GM12878 (cell line): ENCODE data around the gene SPATA19. TPM values are rescaled to one million over a fixed set of nuclear protein-coding genes. Genes with fewer than 3 reads are reported as not detected.

Experiments used
- ATAC-seq: fragments of 200-7000 bp; cut with Tn5 transposase; 3 replicates; pipeline ENCODE4 v1.9.1; 2020; ENCODE audit warnings: mild to moderate bottlenecking, moderate library complexity
- BruUV-seq: library from RNA; stranded (reverse); fragments of 400-500 nt; replicated peaks from 2 replicates; lab custom pipeline; 2021; lab: Mats Ljungman, UMichigan
- CTCF ChIA-PET: fragments of 300-600 bp; sonication (Branson Sonifier 250); formaldehyde crosslinking; extraction: SDS; loops from one replicate; lab custom pipeline; 2021; ENCODE audit warnings: inconsistent platforms; lab: Yijun Ruan, JAX
- POLR2A ChIA-PET: fragments of 350-600 bp; formaldehyde crosslinking; extraction: SDS; loops from one replicate; lab custom pipeline; 2021; ENCODE audit warnings: inconsistent platforms; lab: Charles Lee
- RAD21 ChIA-PET: fragments of 300-600 bp; sonication (Branson Sonifier 250); formaldehyde crosslinking; loops from one replicate; lab custom pipeline; 2023; ENCODE audit warnings: antibody characterized with exemption; ENCODE audit not compliant: unreplicated experiment; lab: Charles Lee
- SMC1A ChIA-PET: fragments of 300-600 bp; sonication (Branson Sonifier 250); formaldehyde crosslinking; loops from one replicate; lab custom pipeline; 2023; ENCODE audit not compliant: unreplicated experiment, uncharacterized antibody; lab: Charles Lee
- DNase-seq: peaks from one replicate; pipeline ENCODE4 v3.0.0-alpha.2; 2011; ENCODE audit warnings: low read depth, low spot score
- FAIRE-seq: peaks from 3 replicates; lab custom pipeline; 2011; peaks lifted over from hg19 to GRCh38; lab: Jason Lieb, UNC
- H2AFZ ChIP-seq: 2 replicates; pipeline ENCODE4 v1.6.0; 2011; ENCODE audit warnings: low read depth, low read length, control low read depth; ENCODE audit not compliant: control insufficient read depth
- H3K27ac ChIP-seq: 2 replicates; pipeline ENCODE4 v1.5.1; 2011; ENCODE audit warnings: control low read depth; ENCODE audit not compliant: control insufficient read depth, insufficient read depth
- H3K27me3 ChIP-seq, 2 experiments: replicated peaks in 1 of 2; 2 replicates each; pipeline versions ENCODE4 v1.6.0 to v1.6.1; 2011; ENCODE audit warnings: low read length in 1 of 2; ENCODE audit not compliant: control insufficient read depth in 2 of 2, insufficient read depth in 2 of 2
- H3K36me3 ChIP-seq, 2 experiments: 2 replicates each; pipeline ENCODE4 v1.5.1; 2011; ENCODE audit warnings: low read length in 1 of 2; ENCODE audit not compliant: control insufficient read depth in 2 of 2, insufficient read depth in 2 of 2
- H3K4me1 ChIP-seq: 2 replicates; pipeline ENCODE4 v1.6.1; 2011; ENCODE audit warnings: mild to moderate bottlenecking, low read length, moderate library complexity, mixed read lengths; ENCODE audit not compliant: control insufficient read depth, insufficient read depth
- H3K4me2 ChIP-seq: 2 replicates; pipeline ENCODE4 v1.6.0; 2011; ENCODE audit warnings: control low read depth; ENCODE audit not compliant: control insufficient read depth, insufficient read depth
- H3K4me3 ChIP-seq: fragments of 200-600 bp; sonication (generic); 2 replicates; pipeline ENCODE4 v1.5.1; 2016
- H3K79me2 ChIP-seq: 2 replicates; pipeline ENCODE4 v1.6.0; 2011; ENCODE audit warnings: low read length; ENCODE audit not compliant: control insufficient read depth, insufficient read depth
- H3K9ac ChIP-seq: 2 replicates; pipeline ENCODE4 v1.8.0; 2011; ENCODE audit warnings: low read length, control low read depth, mixed read lengths; ENCODE audit not compliant: control insufficient read depth, insufficient read depth
- H3K9me3 ChIP-seq: replicated peaks from 3 replicates; pipeline ENCODE4 v1.5.1; 2011; ENCODE audit warnings: mild to moderate bottlenecking, low read length; ENCODE audit not compliant: control insufficient read depth, insufficient read depth
- H4K20me1 ChIP-seq: 2 replicates; pipeline ENCODE4 v1.6.0; 2011; ENCODE audit not compliant: control insufficient read depth, insufficient read depth
- ATF7 ChIP-seq: fragments of 450-650 bp; IDR thresholded peaks from 2 replicates; pipeline ENCODE4 v1.6.1; 2016; ENCODE audit warnings: low read depth, mild to moderate bottlenecking
- CBX5 ChIP-seq: sonication (generic); IDR thresholded peaks from 2 replicates; pipeline ENCODE4 v1.6.1; 2016; ENCODE audit warnings: low read depth, moderate library complexity, mild to moderate bottlenecking, inconsistent platforms
- CHD2 ChIP-seq: IDR thresholded peaks from 2 replicates; pipeline ENCODE4 v1.6.1; 2011; ENCODE audit warnings: low read depth, low read length, improper control_type of control experiment, borderline replicate concordance
- CHD4 ChIP-seq: fragments of 200-600 bp; sonication (generic); IDR thresholded peaks from 2 replicates; pipeline ENCODE4 v1.6.1; 2016; ENCODE audit warnings: mild to moderate bottlenecking
- EED ChIP-seq: sonication (generic); IDR thresholded peaks from 2 replicates; pipeline ENCODE4 v1.6.1; 2016; ENCODE audit warnings: antibody characterized with exemption, low read depth
- ESRRA ChIP-seq: IDR thresholded peaks from 2 replicates; pipeline ENCODE4 v1.6.1; 2012; ENCODE audit warnings: mild to moderate bottlenecking, low read length, improper control_type of control experiment
- NFYA ChIP-seq: IDR thresholded peaks from 2 replicates; pipeline ENCODE4 v1.6.1; 2011; ENCODE audit warnings: low read depth, mild to moderate bottlenecking, low read length, improper control_type of control experiment, borderline replicate concordance
- POLR2AphosphoS5 ChIP-seq: IDR thresholded peaks from 2 replicates; pipeline ENCODE4 v1.6.1; 2011; ENCODE audit warnings: mild to moderate bottlenecking, low read length, inconsistent platforms
- RB1 ChIP-seq: fragments of 450-650 bp; formaldehyde crosslinking; IDR thresholded peaks from 2 replicates; pipeline ENCODE4 v1.6.1; 2017; ENCODE audit warnings: mild to moderate bottlenecking, borderline replicate concordance
- SMAD1 ChIP-seq: fragments of 450-650 bp; IDR thresholded peaks from 2 replicates; pipeline ENCODE4 v1.6.1; 2018; ENCODE audit warnings: mild to moderate bottlenecking, low read depth; ENCODE audit not compliant: partially characterized antibody
- SMC3 ChIP-seq: IDR thresholded peaks from 2 replicates; pipeline ENCODE4 v1.6.1; 2011; ENCODE audit warnings: low read length, improper control_type of control experiment, borderline replicate concordance
- TARDBP ChIP-seq: IDR thresholded peaks from 2 replicates; pipeline ENCODE4 v1.6.1; 2016; ENCODE audit warnings: borderline replicate concordance
- YBX1 ChIP-seq: fragments of 450-650 bp; IDR thresholded peaks from 2 replicates; pipeline ENCODE4 v1.6.1; 2016; ENCODE audit warnings: antibody characterized with exemption
- YY1 ChIP-seq: IDR thresholded peaks from 2 replicates; pipeline ENCODE4 v1.6.1; 2011; ENCODE audit warnings: low read depth, mild to moderate bottlenecking, low read length
- ZBTB33 ChIP-seq: fragments of 450-650 bp; IDR thresholded peaks from 2 replicates; pipeline ENCODE4 v1.6.1; 2017; ENCODE audit warnings: mild to moderate bottlenecking
- ZBTB4 ChIP-seq: fragments of 450-650 bp; formaldehyde crosslinking; IDR thresholded peaks from 2 replicates; pipeline ENCODE4 v1.4.0; 2022; ENCODE audit warnings: mild to moderate bottlenecking, moderate library complexity
- WGBS: methylation state at CpG from one replicate; pipeline ENCODE4 v1.1.6; 2016; ENCODE audit warnings: low lambda C conversion rate; ENCODE audit not compliant: insufficient replicate concordance, insufficient coverage; ENCODE audit errors: missing lambda C conversion rate; 5-methylcytosine and 5-hydroxymethylcytosine counted together
- in situ Hi-C: fragments of 300-500 bp; cut with MboI; formaldehyde crosslinking; loops from 9 replicates; pipeline ENCODE4 v1.14.3; 2018; ENCODE audit warnings: mixed read lengths
- intact Hi-C: fragments of 100-400 bp; cut with micrococcal nuclease; formaldehyde crosslinking; loops from one replicate; pipeline ENCODE4 v1.14.2; 2022; ENCODE audit not compliant: unreplicated experiment
- polyA plus RNA-seq, 11 experiments: library from polyadenylated mRNA; depleted of rRNA in 4 of 11; unstranded in 6 of 11; stranded (reverse) in 5 of 11; fragments of >200 nt; fragmentation: Nextera tagmentation in 4 of 11; fragmentation: Illumina TruSeq in 1 of 11; extraction: Ambion mirVana in 4 of 11; extraction: Trizol in 1 of 11; gene quantifications; 1 replicate in 1 of 11; 2 replicates in 10 of 11; pipeline versions ENCODE4 v1.2.1 to v1.2.3, GENCODE V29; 2011 to 2016; ENCODE audit warnings: inconsistent platforms in 2 of 11, missing spikeins in 2 of 11, low read depth in 1 of 11
- total RNA-seq, 4 experiments: library from RNA; depleted of rRNA in 3 of 4; stranded (reverse); fragments of >200 nt in 3 of 4; fragmentation: Illumina TruSeq in 1 of 4; extraction: Trizol in 1 of 4; gene quantifications; 2 replicates each; pipeline versions ENCODE4 v1.2.1 to v1.2.3, GENCODE V29; 2013 to 2021
- TF ChIP-seq, protein P1 (sequence below): IDR thresholded peaks from 2 replicates; pipeline ENCODE4 v1.6.1; 2012; ENCODE audit warnings: low read depth, low read length, improper control_type of control experiment
- TF ChIP-seq, protein P2 (sequence below): fragments of 450-650 bp; IDR thresholded peaks from 2 replicates; pipeline ENCODE4 v1.6.1; 2016; ENCODE audit warnings: mild to moderate bottlenecking

The SPATA19 gene
- total and polyA plus RNA-seq, 10 of the 15 experiments (the other 5 are each of a cell fraction or from before 2014, with no cell fraction given) = not detected

- Histone ChIP-seq H3K79me2 (no peaks in the 10 kb centered on the region), H3K4me1 (no peaks in the 10 kb centered on the region), H3K9me3 (peaks cover 1% of the 10 kb centered on the region; the same call in 2 of the 3 replicates), H2AFZ (no peak overlapping the region), H3K27me3 (no peaks in the 10 kb centered on the region; a peak in 1 of 4 replicates), H3K9ac (no peak overlapping the region), H3K36me3 (no peaks in the 10 kb centered on the region), H3K4me3 (no peak overlapping the region), H3K27ac (no peak overlapping the region), H3K4me2 (no peak overlapping the region), H4K20me1 (no peaks in the 10 kb centered on the region)
- intact Hi-C loops (no loop called here), in situ Hi-C loops (no loop called here)
- BruUV-seq = no TSS peak
- TF ChIP-seq EED = no peak
- no peak for TF ChIP-seq YY1
- no peak for TF ChIP-seq POLR2AphosphoS5
- no peak for TF ChIP-seq SMC3
- TF ChIP-seq ESRRA = no peak
- TF ChIP-seq CBX5 = no peak
- TF ChIP-seq NFYA = no peak
- TF ChIP-seq, protein P1, sequence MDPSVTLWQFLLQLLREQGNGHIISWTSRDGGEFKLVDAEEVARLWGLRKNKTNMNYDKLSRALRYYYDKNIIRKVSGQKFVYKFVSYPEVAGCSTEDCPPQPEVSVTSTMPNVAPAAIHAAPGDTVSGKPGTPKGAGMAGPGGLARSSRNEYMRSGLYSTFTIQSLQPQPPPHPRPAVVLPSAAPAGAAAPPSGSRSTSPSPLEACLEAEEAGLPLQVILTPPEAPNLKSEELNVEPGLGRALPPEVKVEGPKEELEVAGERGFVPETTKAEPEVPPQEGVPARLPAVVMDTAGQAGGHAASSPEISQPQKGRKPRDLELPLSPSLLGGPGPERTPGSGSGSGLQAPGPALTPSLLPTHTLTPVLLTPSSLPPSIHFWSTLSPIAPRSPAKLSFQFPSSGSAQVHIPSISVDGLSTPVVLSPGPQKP = no peak
- TF ChIP-seq RB1 = no peak
- no peak for TF ChIP-seq CHD4
- TF ChIP-seq SMAD1 = no peak
- TF ChIP-seq CHD2 = no peak
- TF ChIP-seq TARDBP = no peak
- TF ChIP-seq YBX1 = no peak
- TF ChIP-seq ZBTB4 (CRISPR knock-in tag) = no peak
- no peak for TF ChIP-seq ZBTB33
- TF ChIP-seq ATF7 = no peak
- TF ChIP-seq, protein P2, sequence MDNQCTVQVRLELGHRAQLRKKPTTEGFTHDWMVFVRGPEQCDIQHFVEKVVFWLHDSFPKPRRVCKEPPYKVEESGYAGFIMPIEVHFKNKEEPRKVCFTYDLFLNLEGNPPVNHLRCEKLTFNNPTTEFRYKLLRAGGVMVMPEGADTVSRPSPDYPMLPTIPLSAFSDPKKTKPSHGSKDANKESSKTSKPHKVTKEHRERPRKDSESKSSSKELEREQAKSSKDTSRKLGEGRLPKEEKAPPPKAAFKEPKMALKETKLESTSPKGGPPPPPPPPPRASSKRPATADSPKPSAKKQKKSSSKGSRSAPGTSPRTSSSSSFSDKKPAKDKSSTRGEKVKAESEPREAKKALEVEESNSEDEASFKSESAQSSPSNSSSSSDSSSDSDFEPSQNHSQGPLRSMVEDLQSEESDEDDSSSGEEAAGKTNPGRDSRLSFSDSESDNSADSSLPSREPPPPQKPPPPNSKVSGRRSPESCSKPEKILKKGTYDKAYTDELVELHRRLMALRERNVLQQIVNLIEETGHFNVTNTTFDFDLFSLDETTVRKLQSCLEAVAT = no peak
- FAIRE-seq = no peak
- 40% methylated on average over 7 of the region's 7 CpGs for WGBS
- ChIA-PET RAD21 (no interaction called here), POLR2A (no interaction called here), SMC1A (no interaction called here), CTCF (no interaction called here)
- no peak for ATAC-seq
- DNase-seq = no peak
These were observed 3.3 kb downstream of the SPATA19 start for GRCh38 chr11:133842053-133842452.
